NCI-H2196 treated with DMSO at 0.1 percent for 48 hours (cell line): ENCODE data around the gene TAF11L2.
"Not testable (repeated sequence)": the region's sequence is repeated elsewhere in the genome, so short reads cannot be mapped to it uniquely, and the experiment has no call there.

Experiments
- DNase-seq: peaks from one replicate; lab custom pipeline; 2025; ENCODE audit not compliant: unreplicated experiment; lab: John Stamatoyannopoulos, UW

The TAF11L2 gene

DNA sequence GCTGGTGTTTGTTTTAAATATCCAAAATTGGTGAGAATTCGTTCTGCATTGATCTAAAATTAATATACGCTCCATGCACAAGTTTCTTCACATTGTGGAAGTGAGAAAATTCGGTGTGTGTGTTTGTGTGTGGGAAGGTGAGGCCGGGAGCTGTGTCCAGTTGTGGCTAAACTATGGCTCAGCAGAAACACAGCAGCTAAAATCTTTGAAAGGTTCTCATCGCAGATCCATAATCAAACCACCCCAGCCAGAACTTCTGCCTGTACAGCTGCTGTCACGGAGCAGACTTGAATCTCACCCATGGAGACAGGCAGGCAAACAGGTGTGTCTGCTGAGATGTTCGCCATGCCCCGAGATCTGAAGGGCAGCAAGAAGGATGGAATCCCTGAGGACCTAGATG lies at the start of gene TAF11L2:
TAF11L2 (plus strand) TSS at position 301 of the 400 bp plus-strand sequence.
- not testable (repeated sequence) for DNase-seq

DNA sequence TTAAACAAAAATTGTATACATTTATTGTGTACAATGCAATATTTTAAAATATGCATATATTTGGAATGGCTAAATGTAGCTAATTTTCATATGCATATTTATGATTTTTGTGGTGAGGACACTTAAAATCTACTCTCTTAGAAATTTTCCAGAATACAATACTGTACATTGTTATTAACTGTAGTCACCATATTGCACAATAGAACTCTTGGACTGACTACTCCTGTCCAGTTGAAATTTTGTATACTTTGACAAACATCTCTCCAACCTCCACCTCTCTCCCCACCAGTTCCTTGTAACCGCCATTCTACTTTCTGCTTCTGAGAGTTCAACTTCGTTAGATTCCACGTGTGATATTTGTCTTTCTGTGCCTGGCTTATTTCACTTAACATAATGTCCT lies 49.2 kb upstream of the TAF11L2 start:
- DNase-seq: no peak

DNA sequence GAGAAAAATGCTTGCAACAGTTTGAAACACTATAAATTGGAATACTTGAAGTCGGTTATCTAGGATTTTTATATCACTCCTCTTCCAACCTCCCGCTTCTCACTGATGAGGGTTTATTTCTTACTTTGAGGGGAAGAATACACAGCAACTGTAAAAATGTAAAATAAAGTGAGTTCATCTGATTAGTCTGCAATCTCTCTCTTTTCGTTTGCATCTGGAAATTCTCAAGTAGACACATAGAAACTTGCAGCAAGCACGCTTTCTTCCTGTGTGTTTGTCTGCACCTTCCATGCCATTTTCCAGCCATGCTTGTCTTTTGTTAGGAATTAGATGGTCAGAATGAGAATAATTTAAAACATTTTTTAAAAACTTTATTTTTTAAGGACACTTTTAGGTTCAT lies 45.1 kb upstream of the TAF11L2 start:
- DNase-seq: no peak

DNA sequence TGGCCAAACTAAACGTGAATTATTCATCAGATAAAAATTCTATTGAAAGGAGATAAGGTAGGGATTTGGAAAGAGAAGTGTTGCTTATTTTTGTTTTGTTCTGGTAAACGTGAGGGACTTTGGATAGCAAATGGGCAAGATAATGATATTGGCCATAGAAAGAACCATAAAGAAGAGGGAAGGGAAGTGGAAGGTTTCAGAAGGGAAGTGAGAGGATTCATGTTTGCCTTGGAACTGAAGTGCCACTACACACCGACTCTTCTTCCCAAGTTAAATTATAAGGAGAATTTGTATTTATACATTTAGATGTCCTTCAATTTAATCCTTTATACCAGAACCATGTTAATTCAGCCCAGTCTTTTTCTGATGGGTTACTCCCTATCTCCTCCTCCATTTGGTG lies 42.1 kb upstream of the TAF11L2 start:
- DNase-seq: no peak

DNA sequence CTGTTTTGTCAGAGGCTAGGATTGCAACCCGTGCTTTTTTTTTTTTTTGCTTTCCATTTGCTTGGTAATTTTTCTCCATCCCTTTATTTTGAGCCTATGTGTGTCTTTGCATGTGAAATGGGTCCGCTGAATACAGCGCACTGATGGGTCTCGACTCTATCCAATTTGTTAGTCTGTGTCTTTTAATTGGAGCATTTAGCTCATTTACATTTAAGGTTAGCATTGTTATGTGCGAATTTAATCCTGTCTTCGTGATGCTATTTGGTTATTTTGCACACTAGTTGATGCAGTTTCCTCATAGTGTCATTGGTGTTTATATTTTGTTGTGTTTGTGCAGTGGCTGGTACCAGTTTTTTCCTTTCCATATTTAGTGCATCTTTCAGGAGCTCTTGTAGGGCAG lies 36.2 kb upstream of the TAF11L2 start:
- DNase-seq: no peak

DNA sequence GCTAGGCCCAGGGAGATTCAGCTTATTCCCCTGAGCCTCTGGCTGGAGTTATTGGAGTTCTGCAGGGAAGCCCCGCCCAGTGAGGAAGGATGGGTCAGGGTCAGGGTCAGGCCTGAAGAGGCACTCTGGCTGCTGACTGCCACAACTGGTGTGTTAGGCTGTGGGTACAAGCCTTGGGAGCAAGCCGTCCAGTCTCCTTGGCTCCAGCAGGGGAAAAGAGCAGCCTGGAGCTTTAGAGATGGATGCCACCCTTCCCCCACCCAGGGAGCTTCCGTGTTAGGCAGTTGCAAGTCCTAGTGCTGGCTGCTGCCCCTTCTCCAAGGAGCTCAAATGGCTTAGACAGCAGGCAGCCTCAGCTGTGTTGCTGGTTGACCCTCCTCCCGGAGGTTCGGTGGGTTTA lies 34.4 kb upstream of the TAF11L2 start:
- DNase-seq: no peak

DNA sequence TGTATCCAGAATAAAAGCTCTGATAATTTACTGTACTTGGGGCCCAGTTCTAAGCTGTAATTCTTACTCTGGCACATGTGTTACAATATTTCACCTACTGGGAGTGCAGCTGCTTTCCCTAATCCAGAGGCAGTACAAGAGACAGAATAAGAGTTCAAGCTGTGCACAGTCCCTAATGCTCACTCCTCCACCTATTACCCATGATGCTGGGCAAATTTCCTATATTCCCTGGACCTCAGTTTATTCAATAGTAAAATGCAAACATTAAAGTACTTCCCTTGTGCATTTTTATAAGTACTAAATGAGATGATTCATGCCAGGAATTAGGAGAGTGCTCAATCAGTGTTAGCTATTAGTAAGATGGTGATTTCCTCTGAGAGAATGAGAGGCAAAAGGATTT lies 28.0 kb upstream of the TAF11L2 start:
- DNase-seq: no peak

DNA sequence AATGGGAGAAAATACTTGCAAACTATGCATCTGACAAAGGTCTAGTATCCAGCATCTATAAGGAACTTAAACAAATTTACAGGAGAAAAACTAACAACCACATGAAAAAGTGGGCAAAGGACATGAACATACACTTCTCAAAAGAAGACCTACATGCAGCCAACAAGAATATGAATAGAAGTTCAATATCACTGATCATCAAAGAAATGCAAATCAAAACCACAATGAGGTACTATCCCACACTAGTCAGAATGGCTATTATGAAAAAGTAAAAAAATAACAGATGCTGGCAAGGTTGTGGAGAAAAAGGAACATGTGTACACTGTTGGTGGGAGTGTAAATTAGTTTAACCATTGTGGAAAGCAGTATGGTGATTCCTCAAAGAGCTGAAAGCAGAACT lies 23.0 kb upstream of the TAF11L2 start:
- not testable (repeated sequence) for DNase-seq

DNA sequence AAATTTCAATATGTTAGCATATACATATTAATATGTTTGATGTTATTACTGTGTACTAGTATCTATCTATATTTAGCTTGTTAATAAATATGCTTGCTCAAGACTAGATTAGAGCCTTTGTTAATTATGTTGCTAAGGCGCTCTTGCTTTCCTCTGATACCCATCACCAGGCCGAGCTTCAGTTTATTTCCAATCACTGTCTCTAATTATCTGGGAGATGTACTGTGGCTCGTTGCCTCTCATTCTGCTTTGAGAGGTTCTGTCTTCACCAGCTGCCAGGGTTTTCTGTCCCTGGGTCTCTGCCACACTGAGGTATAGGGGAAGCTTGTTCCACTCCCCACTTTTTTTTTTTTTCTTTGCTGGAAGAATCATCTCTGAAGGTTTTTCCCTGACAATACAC lies 21.0 kb upstream of the TAF11L2 start:
- no peak for DNase-seq

DNA sequence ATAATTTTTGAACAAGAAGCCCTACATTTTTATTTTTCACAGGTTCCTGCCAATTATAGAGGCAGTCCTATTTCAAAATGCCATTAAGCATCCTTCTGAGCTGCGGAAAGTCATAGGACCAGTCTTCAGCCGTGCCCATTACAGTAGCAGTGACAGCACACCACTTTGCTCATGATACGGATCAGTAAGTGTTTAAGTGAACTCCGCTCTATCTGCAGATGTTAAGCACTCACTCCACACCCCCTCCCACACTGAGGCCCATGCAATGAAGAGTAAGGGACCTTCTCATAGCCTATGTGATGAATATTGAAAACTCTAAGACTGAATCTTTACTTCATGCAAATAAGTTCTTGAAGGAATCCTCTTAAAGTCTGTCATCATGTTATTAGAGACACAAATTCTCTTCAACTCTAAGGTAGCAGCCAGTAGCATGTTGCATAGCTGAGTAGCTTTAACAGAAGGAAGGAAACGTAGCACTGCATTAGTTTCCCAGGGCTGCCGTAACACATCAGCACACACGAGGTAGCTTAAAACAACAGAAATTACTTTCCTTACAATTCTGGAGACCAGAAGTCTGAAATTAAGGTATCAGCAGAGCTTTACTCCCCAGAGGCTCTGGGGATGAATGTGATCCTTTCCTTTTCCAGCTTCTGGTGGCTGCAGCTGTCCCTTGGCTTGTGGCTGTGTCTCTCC lies 20.3 kb upstream of the TAF11L2 start:
- no peak for DNase-seq

DNA sequence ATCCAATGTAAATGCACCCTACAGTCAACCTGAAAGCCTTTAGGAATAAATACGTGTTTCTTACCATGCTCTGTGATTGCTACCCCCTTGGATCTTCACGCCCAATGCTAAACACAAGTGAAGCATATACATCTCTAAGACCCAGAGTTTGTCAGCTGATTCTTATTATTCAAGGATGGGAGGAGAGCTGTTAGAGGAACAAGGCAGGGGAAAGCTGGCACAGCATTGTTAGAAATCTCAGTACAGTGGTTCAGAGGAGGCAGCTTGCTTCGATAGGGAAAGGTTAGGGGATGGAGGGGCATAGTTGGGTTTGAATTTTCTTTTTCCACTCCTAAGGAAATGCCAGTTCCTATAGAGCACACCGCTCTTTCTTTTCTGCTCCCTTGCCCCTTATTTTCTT lies 16.7 kb upstream of the TAF11L2 start:
- DNase-seq: no peak

DNA sequence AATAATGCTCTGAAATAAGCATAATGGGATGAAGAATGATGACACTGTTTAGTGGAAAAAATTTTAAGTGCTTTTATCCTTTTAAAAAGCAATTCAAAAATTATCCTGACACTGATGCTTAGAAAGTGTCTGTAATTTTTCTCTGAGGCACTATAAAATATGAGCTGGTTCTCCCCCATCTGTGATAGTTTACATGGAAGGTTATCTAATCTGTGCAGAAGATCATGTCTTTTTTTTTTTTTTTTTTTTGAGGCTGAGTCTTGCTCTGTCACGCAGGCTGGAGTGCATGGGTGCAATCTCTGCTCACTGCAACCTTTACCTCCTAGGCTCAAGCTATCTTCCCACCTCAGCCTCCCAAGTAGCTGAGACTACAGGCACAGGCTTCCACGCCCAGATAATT lies 15.2 kb upstream of the TAF11L2 start:
- no peak for DNase-seq

DNA sequence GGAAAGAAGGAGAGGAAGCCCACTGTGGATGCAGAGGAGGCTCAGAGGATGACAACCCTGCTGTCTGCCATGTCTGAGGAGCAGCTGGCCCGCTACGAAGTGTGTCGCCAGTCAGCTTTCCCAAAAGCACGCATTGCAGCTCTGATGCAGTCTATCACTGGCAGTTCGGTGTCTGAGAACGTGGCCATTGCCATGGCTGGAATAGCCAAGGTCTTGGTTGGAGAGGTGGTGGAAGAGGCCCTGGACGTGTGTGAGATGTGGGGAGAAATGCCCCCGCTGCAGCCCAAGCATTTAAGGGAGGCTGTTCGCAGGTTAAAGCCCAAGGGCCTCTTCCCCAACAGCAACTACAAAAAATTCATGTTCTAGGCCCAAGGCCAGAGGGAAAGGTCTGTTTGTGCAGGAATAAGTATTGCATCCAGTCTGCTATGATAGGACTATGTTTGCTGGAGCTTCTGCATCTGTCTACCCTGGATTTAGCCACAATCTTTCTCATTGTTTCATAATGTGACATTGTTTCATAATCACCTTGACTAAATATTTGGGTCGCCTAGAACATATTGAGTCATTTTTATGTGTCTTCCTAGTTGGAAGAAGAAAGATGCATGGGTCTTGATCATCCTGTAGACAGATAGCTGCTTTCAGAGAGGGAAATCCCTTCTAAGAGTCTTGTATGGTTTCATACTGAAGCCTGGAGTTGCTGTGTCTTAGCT lies 11.4 kb upstream of the TAF11L2 start:
- DNase-seq: not testable (repeated sequence)

DNA sequence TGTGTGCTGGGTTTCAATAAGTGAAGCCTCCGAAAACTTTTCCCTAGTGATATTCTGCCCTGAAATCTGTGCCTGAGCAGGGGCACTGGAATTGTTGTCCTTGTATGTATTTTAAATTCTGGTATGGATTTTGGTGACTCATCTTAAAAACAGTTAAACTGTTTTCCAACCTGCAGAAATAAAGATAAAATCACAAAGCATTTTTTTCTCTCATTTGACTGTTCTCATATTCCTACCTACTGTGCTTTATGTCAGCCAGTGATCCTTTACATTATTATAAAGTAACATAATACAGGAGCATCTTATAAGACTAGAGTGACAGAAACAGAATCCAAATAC lies 10.9 kb upstream of the TAF11L2 start:
- no peak for DNase-seq

DNA sequence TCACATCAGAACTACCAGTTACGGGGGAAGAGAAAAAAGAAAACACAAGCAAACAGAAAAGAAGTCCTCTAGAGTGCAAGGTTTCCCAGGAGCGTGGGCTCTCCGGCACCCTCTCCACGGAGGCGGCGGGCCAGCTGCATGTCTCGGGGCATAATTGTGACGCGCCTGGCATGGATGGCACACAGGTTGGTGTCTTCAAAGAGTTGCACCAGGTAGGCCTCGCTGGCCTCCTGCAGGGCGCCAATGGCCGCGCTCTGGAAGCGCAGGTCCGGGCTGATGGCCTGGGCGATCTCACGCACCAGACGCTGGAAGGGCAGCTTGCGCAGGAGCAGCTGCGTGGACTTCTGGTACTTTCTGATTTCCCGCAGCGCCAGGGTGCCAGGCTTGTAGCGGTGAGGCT lies 6.8 kb upstream of the TAF11L2 start:
- DNase-seq: not testable (repeated sequence)

DNA sequence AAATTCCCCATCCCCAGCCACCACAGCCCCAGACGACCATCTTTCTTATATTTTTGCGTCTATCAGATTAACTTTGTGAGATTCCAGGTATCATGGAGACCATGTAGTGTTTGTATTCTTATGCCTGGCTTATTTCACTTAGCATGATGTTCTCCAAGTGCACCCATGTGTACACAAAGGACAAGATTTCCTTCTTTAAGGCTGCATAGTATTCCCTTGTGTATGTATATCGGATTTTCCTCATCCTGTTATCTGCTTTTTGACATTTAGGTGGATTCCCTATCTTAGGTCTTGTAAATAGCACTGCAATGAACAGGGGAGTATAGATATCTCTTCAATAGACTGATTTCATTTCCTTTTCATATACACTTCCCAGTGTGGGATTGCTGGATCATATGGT lies 5.3 kb upstream of the TAF11L2 start:
- no peak for DNase-seq

DNA sequence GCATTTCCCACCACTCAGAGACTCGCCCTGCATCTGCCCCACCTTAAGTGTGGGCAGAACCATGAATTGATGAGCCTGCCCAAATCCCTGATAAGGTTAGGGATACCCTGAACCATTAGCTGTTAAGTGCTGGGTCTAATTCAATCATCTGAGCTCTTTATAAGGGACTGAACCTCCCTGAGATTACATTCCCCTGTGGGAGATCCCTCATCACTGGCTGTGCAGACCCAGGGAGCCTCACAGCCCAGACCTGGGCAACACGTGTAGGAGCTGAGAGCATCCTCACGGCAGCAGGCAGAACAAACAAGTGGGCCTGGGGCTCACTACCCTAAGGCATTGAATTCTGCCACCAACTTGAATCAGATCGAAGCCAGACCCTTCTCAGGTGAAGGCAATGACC lies 585 bp upstream of the TAF11L2 start:
- DNase-seq: no peak

DNA sequence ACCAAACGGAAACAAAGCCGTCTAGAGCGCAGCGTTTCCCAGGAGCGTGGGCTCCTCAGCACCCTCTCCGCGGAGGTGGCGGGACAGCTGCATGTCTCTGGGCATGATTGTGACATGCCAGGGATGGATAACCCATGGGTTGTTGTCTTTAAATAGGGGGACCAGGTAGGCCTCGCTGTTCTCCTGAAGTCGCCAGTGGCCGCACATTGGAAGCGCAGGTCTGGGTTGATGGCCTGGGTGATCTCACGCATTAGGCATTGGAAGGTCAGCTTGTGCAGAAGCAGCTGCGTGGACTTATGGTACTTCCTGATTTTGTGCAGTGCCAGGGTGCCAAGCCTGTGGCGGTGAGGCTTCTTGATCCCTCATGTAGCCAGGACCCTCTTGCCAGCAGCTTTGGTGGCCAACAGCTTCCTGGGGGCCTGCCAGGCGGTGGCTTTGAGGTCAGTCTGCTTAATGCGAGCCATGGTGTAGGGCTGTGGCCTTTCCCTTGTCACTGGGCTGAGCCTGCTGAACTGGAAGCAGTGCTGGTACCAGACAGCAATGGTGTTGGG lies 13.8 kb downstream of the TAF11L2 start:
- DNase-seq: no peak

DNA sequence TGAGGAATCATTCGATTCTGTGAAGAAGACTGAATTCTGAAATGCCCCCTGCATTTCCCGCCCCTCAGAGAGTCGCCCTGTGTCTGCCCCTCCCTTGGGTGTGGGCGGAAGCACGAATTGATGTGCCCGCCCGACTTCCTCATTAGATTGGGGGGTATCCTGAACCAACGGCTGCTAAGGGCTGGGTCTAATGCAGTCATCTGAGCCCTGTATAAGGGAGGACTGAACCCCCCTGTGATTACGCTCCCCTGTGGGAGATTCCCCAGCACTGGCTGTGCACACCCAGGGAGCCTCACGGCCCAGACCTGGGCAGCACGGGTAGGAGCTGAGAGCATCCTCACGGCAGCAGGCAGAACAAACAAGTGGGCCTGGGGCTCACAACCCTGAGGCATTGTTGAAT lies 19.5 kb downstream of the TAF11L2 start:
- DNase-seq: not testable (repeated sequence)

DNA sequence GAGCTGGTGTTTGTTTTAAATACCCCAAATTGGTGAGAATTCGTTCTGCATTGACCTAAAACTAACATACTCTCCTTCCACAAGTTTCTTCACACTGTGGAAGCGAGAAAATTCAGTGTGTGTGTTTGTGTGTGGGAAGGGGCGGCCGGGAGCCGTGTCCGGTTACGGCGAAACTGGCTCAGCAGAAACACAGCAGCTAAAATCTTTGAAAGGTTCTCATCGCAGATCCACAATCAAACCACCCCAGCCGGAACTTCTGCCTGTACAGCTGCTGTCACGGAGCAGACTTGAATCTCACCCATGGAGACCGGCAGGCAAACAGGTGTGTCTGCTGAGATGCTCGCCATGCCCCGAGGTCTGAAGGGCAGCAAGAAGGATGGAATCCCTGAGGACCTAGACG lies 20.0 kb downstream of the TAF11L2 start, which contains the start of gene TAF11L3:
TAF11L3 (plus strand) TSS at position 301 of the 400 bp plus-strand sequence.
- not testable (repeated sequence) for DNase-seq

DNA sequence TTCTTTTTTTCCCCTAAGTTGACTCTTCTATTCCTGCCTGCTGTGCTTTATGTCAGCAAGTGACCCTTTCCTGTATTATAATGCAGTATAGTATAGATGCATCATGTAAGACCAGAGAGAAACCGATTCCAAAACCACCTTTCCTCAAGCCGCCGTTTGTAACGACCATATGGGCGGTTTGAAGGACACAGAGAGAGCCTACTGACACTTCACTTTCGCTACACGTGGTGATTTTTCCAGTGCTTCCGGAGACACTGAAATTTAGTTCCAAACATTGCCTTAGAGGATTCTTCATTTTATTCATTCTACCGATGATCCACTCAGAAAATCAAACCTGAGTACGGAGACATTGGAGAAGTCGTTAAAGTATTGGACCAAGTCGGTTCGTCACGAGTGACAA lies 21.5 kb downstream of the TAF11L2 start:
- not testable (repeated sequence) for DNase-seq

DNA sequence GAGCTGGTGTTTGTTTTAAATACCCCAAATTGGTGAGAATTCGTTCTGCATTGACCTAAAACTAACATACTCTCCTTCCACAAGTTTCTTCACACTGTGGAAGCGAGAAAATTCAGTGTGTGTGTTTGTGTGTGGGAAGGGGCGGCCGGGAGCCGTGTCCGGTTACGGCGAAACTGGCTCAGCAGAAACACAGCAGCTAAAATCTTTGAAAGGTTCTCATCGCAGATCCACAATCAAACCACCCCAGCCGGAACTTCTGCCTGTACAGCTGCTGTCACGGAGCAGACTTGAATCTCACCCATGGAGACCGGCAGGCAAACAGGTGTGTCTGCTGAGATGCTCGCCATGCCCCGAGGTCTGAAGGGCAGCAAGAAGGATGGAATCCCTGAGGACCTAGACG lies 23.5 kb downstream of the TAF11L2 start, which contains the start of gene TAF11L4:
TAF11L4 (plus strand) TSS at position 301 of the 400 bp plus-strand sequence.
- DNase-seq: not testable (repeated sequence)
